ENCODE measurements around the gene SLC35F2.
"Not testable (repeated sequence)": the region's sequence is repeated elsewhere in the genome, so short reads cannot be mapped to it uniquely, and the experiment has no call there.

SLC35F2 gene

DNA sequence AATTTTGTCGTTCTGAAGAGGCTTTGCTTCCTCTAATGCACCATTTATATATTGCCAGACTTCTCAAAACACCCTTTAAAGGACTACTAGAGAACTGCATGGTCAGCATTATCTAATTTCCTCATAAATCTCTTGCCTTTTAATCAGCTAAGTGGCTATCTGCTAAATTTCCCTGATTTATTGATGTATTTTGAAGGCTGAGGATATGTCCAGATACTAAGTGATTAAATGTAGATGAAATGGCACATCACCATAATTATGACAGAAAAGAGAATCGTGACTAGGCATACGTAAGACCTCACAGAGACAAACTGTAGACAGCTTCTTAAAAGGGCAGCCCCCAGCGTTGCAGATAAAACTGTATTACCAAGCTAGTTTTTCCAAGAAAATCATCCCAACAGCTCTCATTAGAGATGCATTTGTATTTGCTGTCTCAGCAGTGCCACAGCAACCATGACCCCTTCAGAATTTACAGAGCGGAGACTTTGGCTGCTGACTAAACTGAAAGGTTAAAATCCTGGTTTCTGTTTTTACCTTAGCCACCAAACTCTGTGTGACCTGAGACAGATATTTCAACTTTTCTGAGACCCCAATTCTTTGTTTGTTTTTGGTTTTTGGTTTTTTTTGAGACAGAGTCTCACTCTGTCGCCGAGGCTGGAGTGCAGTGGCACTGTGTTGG is 79.6 kb downstream of the SLC35F2 start:
- H3K4me3 ChIP-seq (replicated peaks in 1 of 2; ENCODE audit: low read depth in 2 of 2, low read length in 2 of 2), result no peak overlapping the region
- DNase-seq (ENCODE audit: low read depth in 2 of 2), result no peak
- TF ChIP-seq, protein P1, sequence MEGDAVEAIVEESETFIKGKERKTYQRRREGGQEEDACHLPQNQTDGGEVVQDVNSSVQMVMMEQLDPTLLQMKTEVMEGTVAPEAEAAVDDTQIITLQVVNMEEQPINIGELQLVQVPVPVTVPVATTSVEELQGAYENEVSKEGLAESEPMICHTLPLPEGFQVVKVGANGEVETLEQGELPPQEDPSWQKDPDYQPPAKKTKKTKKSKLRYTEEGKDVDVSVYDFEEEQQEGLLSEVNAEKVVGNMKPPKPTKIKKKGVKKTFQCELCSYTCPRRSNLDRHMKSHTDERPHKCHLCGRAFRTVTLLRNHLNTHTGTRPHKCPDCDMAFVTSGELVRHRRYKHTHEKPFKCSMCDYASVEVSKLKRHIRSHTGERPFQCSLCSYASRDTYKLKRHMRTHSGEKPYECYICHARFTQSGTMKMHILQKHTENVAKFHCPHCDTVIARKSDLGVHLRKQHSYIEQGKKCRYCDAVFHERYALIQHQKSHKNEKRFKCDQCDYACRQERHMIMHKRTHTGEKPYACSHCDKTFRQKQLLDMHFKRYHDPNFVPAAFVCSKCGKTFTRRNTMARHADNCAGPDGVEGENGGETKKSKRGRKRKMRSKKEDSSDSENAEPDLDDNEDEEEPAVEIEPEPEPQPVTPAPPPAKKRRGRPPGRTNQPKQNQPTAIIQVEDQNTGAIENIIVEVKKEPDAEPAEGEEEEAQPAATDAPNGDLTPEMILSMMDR (IDR thresholded peaks at IDR 0.05; ENCODE audit: low read depth, low read length), result no peak

DNA sequence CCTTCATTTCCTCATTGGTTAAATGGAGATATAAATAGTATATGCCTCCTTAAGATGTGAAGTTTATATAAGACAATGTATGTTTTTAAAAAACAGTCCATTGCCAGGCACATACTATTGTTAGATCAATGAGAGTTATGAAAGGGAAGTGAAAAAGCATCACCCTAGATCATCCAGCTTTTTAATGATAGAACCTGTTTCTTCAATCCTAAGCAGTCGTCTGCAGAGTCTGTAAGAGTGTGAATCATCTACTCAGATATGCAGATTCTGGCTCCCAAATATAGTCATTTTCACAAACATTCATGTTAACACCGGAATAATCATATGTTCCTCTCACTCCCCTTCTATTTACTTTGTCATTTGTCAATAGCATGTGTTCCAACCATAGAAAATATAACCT is 81.5 kb downstream of the SLC35F2 start:
- TF ChIP-seq, protein P1 (IDR thresholded peaks at IDR 0.05; ENCODE audit: low read depth, low read length), result no peak
- DNase-seq (ENCODE audit: low read depth in 2 of 2), result no peak
- no peak overlapping the region for H3K4me3 ChIP-seq (replicated peaks in 1 of 2; ENCODE audit: low read depth in 2 of 2, low read length in 2 of 2)

DNA sequence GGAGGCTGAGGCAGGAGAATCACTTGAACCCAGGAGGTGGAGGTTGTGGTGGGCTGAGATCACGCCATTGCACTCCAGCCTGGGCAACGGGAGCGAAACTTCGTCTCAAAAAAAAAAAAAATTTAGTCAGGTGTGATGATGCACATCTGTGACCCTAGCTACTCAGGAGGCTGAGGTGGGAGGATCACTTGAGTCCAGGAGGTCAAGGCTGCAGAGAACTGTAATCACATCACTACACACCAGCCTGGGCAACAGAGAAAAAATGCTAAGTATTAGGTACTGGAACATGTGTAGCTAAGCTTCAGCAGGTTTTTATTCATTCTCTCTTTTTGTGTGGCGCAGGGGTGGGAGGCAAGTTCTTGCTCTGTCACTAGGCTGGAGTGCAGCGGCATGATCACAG is 82.5 kb downstream of the SLC35F2 start:
- H3K4me3 ChIP-seq (replicated peaks in 1 of 2; ENCODE audit: low read depth in 2 of 2, low read length in 2 of 2), result no peak overlapping the region
- TF ChIP-seq, protein P1 (IDR thresholded peaks at IDR 0.05; ENCODE audit: low read depth, low read length), result no peak
- DNase-seq (ENCODE audit: low read depth in 2 of 2), result no peak

DNA sequence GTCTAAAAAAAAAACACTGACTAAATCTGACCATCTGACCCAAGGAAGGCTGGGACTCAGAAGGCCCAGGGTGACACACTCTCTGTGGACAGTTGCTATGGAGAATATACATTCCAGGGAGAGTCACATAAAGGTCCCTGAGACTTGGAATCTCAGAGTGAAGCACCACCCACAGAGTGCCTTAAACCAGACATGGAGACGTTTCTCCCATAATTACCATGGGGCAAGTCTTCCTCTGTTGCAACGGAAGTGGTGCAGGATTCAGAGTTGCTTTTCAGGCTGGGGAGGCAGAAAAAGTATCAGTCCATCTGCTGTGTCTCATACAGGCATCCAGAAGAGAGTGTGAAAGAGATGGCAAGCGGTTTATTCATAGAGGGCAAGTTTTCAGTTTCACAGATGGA is 88.0 kb downstream of the SLC35F2 start:
- H3K4me3 ChIP-seq (replicated peaks in 1 of 2; ENCODE audit: low read depth in 2 of 2, low read length in 2 of 2), result no peak overlapping the region
- TF ChIP-seq, protein P1 (IDR thresholded peaks at IDR 0.05; ENCODE audit: low read depth, low read length), result no peak
- peak; percentile 10 to 67 for DNase-seq (ENCODE audit: low read depth in 2 of 2)

DNA sequence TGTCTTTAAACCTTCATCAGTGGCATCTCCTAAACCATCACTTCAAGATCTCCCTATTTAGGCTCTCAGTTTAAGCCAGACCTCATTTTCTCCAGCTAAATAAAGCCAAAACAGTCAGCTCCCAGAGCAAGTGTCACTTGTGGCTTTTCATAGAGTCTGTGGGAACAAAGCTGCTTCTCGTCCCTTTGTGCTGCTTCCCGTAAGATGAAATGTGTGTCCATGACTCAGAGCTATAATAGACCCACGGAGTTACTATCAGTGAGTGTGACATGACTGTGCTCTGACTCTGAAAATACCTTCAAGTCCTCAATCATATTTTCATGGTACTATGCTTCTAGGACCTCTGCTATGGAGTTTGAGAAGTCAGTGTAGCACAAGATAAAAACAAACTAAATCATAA is 89.4 kb downstream of the SLC35F2 start:
- peak; percentile 37 to 75 for DNase-seq (ENCODE audit: low read depth in 2 of 2)
- TF ChIP-seq, protein P1 (IDR thresholded peaks at IDR 0.05; ENCODE audit: low read depth, low read length), result no peak
- H3K4me3 ChIP-seq (replicated peaks in 1 of 2; ENCODE audit: low read depth in 2 of 2, low read length in 2 of 2), result no peak overlapping the region

DNA sequence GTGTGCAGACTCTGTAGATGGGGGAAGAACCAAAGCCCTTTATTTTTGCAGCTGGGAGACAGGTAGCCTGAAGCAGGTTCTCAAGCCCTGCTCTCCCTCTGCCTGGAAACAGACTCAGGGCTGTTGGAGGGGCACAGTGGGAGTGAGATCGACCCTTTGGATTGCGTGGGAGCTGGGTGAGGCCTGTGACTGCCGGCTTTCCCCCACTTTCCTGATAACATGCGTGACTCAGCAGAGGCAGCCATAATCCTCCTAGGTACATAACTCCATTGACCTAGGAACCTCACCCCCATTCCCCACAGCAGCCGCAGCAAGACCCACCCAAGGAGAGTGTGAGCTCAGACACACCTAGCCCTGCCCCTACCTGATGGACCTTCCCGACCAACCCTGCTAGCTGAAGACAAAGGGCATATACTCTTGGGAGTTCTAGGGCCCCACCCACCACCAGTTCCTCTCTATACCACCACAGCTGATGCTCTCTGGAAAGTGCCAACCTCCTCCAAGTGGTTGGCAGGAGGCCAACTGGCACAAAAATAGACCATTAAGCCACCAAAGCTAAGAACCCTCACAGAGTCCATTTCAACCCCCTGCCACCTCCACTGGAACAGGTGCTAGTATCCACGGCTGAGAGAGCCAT is 99.8 kb downstream of the SLC35F2 start:
- not testable (repeated sequence) for DNase-seq (ENCODE audit: low read depth in 2 of 2); H3K4me3 ChIP-seq (replicated peaks in 1 of 2; ENCODE audit: low read depth in 2 of 2, low read length in 2 of 2)

DNA sequence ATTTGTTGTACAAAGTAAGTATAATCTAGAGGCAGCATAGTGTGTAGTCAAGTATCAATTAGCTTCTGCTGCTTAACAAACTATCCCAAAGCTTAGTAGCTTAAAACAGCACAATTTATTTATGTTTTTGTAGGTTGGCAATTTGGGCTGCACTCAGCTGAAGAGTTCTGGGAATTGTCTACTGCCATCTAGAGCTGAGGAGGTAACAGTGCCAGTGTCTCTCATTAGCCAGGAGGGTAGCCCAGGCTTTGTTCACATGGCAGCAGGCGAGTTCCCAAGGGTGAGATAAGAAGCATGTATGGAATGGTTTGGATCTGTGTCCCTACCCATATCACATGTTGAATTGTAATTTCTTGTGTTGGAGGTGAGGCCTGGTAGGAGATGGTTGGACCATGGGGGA is 100.9 kb downstream of the SLC35F2 start:
- TF ChIP-seq, protein P1 (IDR thresholded peaks at IDR 0.05; ENCODE audit: low read depth, low read length), result no peak
- no peak for DNase-seq (ENCODE audit: low read depth in 2 of 2)
- no peak overlapping the region for H3K4me3 ChIP-seq (replicated peaks in 1 of 2; ENCODE audit: low read depth in 2 of 2, low read length in 2 of 2)
